ENCODE measurements around the gene DEDD. TPM values are rescaled to one million over a fixed set of nuclear protein-coding genes. Genes with fewer than 3 reads are reported as not detected.

Gene DEDD
- total and polyA plus RNA-seq, 2 of the 13 experiments (the other 11 are each of a cell fraction or from before 2014, with no cell fraction given) = 12.6 to 27.8 TPM

GRCh38 chr1:161098210-161099068 lies 34.0 kb downstream of the DEDD start, which contains the start of gene KLHDC9 (continued):
- TF ChIP-seq, protein P1, sequence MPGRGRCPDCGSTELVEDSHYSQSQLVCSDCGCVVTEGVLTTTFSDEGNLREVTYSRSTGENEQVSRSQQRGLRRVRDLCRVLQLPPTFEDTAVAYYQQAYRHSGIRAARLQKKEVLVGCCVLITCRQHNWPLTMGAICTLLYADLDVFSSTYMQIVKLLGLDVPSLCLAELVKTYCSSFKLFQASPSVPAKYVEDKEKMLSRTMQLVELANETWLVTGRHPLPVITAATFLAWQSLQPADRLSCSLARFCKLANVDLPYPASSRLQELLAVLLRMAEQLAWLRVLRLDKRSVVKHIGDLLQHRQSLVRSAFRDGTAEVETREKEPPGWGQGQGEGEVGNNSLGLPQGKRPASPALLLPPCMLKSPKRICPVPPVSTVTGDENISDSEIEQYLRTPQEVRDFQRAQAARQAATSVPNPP (CRISPR knock-in tag; IDR thresholded peaks at IDR 0.05) = no peak
- TF ChIP-seq NFE2L2 (IDR thresholded peaks at IDR 0.05; ENCODE audit: low read length) = no peak
- no peak for TF ChIP-seq ZBTB34 (CRISPR knock-in tag; IDR thresholded peaks at IDR 0.05)
- peak; percentile 52; the same call in 1 of the 2 replicates for TF ChIP-seq ZFP91 (CRISPR knock-in tag; IDR thresholded peaks at IDR 0.05; ENCODE audit: borderline replicate concordance)
- peak; percentile 79; the same call in 2 of the 3 replicates for TF ChIP-seq MXI1 (IDR thresholded peaks at IDR 0.05; ENCODE audit: borderline replicate concordance, low read depth, low read length)
- no peak for TF ChIP-seq NR1H2 (CRISPR knock-in tag; IDR thresholded peaks at IDR 0.05; ENCODE audit: borderline replicate concordance, low read depth)
- TF ChIP-seq MIXL1 (CRISPR knock-in tag; IDR thresholded peaks at IDR 0.05) = no peak
- no peak for TF ChIP-seq CBX5 (CRISPR knock-in tag; IDR thresholded peaks at IDR 0.05; ENCODE audit: borderline replicate concordance)
- peak; percentile 18; the same call in 1 of the 2 replicates for TF ChIP-seq SALL2 (CRISPR knock-in tag; IDR thresholded peaks at IDR 0.05)
- TF ChIP-seq ZNF441 (CRISPR knock-in tag; IDR thresholded peaks at IDR 0.05; ENCODE audit: borderline replicate concordance) = no peak
- no peak for TF ChIP-seq SYNCRIP (IDR thresholded peaks at IDR 0.05; ENCODE audit: insufficient read depth, low read depth, low read length)
- no peak; the same call in 1 of the 2 replicates for TF ChIP-seq NRL (CRISPR knock-in tag; IDR thresholded peaks at IDR 0.05; ENCODE audit: borderline replicate concordance)
- TF ChIP-seq ZNF296 (CRISPR knock-in tag; conservative IDR thresholded peaks at IDR 0.05) = no peak
- no peak for TF ChIP-seq ZNF432 (CRISPR knock-in tag; IDR thresholded peaks at IDR 0.05; ENCODE audit: borderline replicate concordance)
- TF ChIP-seq ZBTB42 (CRISPR knock-in tag; IDR thresholded peaks at IDR 0.05) = no peak
- TF ChIP-seq GATA4 (IDR thresholded peaks at IDR 0.05; ENCODE audit: borderline replicate concordance, low read depth) = no peak
- TF ChIP-seq ZIK1 (CRISPR knock-in tag; IDR thresholded peaks at IDR 0.05; ENCODE audit: borderline replicate concordance, low read depth) = no peak
- no peak for TF ChIP-seq HMGA1 (CRISPR knock-in tag; conservative IDR thresholded peaks at IDR 0.05)
- TF ChIP-seq FOXM1 (CRISPR knock-in tag; IDR thresholded peaks at IDR 0.05) = no peak
- TF ChIP-seq, protein P2, sequence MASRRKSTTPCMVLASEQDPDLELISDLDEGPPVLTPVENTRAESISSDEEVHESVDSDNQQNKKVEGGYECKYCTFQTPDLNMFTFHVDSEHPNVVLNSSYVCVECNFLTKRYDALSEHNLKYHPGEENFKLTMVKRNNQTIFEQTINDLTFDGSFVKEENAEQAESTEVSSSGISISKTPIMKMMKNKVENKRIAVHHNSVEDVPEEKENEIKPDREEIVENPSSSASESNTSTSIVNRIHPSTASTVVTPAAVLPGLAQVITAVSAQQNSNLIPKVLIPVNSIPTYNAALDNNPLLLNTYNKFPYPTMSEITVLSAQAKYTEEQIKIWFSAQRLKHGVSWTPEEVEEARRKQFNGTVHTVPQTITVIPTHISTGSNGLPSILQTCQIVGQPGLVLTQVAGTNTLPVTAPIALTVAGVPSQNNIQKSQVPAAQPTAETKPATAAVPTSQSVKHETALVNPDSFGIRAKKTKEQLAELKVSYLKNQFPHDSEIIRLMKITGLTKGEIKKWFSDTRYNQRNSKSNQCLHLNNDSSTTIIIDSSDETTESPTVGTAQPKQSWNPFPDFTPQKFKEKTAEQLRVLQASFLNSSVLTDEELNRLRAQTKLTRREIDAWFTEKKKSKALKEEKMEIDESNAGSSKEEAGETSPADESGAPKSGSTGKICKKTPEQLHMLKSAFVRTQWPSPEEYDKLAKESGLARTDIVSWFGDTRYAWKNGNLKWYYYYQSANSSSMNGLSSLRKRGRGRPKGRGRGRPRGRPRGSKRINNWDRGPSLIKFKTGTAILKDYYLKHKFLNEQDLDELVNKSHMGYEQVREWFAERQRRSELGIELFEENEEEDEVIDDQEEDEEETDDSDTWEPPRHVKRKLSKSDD (CRISPR knock-in tag; IDR thresholded peaks at IDR 0.05; ENCODE audit: low read depth) = 0 out of 2 replicates have a peak, but pooled peaks have one; percentile 28
- TF ChIP-seq, protein P3, sequence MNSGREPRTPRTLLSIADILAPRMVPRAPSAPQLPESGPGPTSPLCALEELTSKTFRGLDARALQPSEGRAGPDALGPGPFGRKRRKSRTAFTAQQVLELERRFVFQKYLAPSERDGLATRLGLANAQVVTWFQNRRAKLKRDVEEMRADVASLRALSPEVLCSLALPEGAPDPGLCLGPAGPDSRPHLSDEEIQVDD (CRISPR knock-in tag; IDR thresholded peaks at IDR 0.05; ENCODE audit: borderline replicate concordance) = no peak
- TF ChIP-seq KDM4B (CRISPR knock-in tag; IDR thresholded peaks at IDR 0.05) = no peak

Data from HepG2 (cell line).